SK-N-SH treated with all-trans-retinoic acid at 6 μM for 48 hours (cell line): ENCODE results near the gene COL26A1.

Source experiments
- ATAC-seq: fragments of 200-7000 bp; cut with Tn5 transposase; 3 replicates; pipeline ENCODE4 v1.9.1; 2020; ENCODE audit warnings: mild to moderate bottlenecking, moderate library complexity
- ARNTL ChIP-seq: fragments of 450-650 bp; formaldehyde crosslinking; IDR thresholded peaks from 2 replicates; pipeline ENCODE4 v1.5.0; 2020; ENCODE audit warnings: low read depth, mild to moderate bottlenecking, moderate library complexity, borderline replicate concordance
- BACH2 ChIP-seq: fragments of 250-450 bp; sonication (Bioruptor Pico); IDR thresholded peaks from 2 replicates; pipeline ENCODE4 v1.9.0; 2021; ENCODE audit warnings: mild to moderate bottlenecking, borderline replicate concordance
- CREB5 ChIP-seq: fragments of 250-450 bp; sonication (Bioruptor Pico); IDR thresholded peaks from 2 replicates; pipeline ENCODE4 v1.5.1; 2020; ENCODE audit warnings: low read depth, mild to moderate bottlenecking, moderate library complexity
- CSDC2 ChIP-seq: fragments of 250-450 bp; sonication (Bioruptor Pico); IDR thresholded peaks from 2 replicates; pipeline ENCODE4 v1.5.0; 2020; ENCODE audit warnings: mild to moderate bottlenecking, moderate library complexity
- CSRNP3 ChIP-seq: fragments of 250-450 bp; sonication (Bioruptor Pico); IDR thresholded peaks from 2 replicates; pipeline ENCODE4 v1.5.1; 2021; ENCODE audit warnings: mild to moderate bottlenecking, moderate library complexity
- ESRRG ChIP-seq: fragments of 250-450 bp; sonication (Bioruptor Pico); IDR thresholded peaks from 2 replicates; pipeline ENCODE4 v1.6.1; 2021; ENCODE audit warnings: mild to moderate bottlenecking
- GLIS3 ChIP-seq: fragments of 250-450 bp; sonication (Bioruptor Pico); IDR thresholded peaks from 2 replicates; pipeline ENCODE4 v1.5.0; 2020; ENCODE audit warnings: mild to moderate bottlenecking, moderate library complexity
- ISL1 ChIP-seq: fragments of 250-450 bp; sonication (Bioruptor Pico); IDR thresholded peaks from 2 replicates; pipeline ENCODE4 v2.1.2; 2022; ENCODE audit warnings: mild to moderate bottlenecking, moderate library complexity
- OSR1 ChIP-seq: fragments of 250-450 bp; sonication (Bioruptor Pico); IDR thresholded peaks from 2 replicates; pipeline ENCODE4 v1.8.0; 2022; ENCODE audit warnings: moderate library complexity, mild to moderate bottlenecking, inconsistent platforms
- PATZ1 ChIP-seq: fragments of 250-450 bp; sonication (Bioruptor Pico); IDR thresholded peaks from 2 replicates; pipeline ENCODE4 v1.8.0; 2020; ENCODE audit warnings: mild to moderate bottlenecking, moderate library complexity, borderline replicate concordance
- PPARA ChIP-seq: fragments of 250-450 bp; sonication (Bioruptor Pico); IDR thresholded peaks from 2 replicates; pipeline ENCODE4 v1.5.0; 2020; ENCODE audit warnings: mild to moderate bottlenecking, borderline replicate concordance
- RARB ChIP-seq: fragments of 250-450 bp; sonication (Bioruptor Pico); IDR thresholded peaks from 2 replicates; pipeline ENCODE4 v1.8.0; 2021; ENCODE audit warnings: mild to moderate bottlenecking, moderate library complexity
- TCF4 ChIP-seq: fragments of 250-450 bp; sonication (Bioruptor Pico); IDR thresholded peaks from 2 replicates; pipeline ENCODE4 v1.8.0; 2021; ENCODE audit warnings: mild to moderate bottlenecking, moderate library complexity, borderline replicate concordance
- TOX ChIP-seq: fragments of 250-450 bp; sonication (Bioruptor Pico); IDR thresholded peaks from 2 replicates; pipeline ENCODE4 v1.8.0; 2021; ENCODE audit warnings: mild to moderate bottlenecking, moderate library complexity, borderline replicate concordance
- ZC3H10 ChIP-seq: fragments of 250-450 bp; sonication (Bioruptor Pico); IDR thresholded peaks from 2 replicates; pipeline ENCODE4 v1.5.1; 2021; ENCODE audit warnings: mild to moderate bottlenecking, moderate library complexity
- ZFP30 ChIP-seq: fragments of 450-650 bp; formaldehyde crosslinking; IDR thresholded peaks from 2 replicates; pipeline ENCODE4 v1.5.0; 2022; ENCODE audit warnings: mild to moderate bottlenecking, moderate library complexity
- ZNF565 ChIP-seq: fragments of 450-650 bp; formaldehyde crosslinking; conservative IDR thresholded peaks from 2 replicates; pipeline ENCODE4 v1.5.0; 2020; ENCODE audit warnings: low read depth, mild to moderate bottlenecking, moderate library complexity
- ZNF70 ChIP-seq: fragments of 450-650 bp; formaldehyde crosslinking; IDR thresholded peaks from 2 replicates; pipeline ENCODE4 v1.5.0; 2020; ENCODE audit warnings: mild to moderate bottlenecking, moderate library complexity
- TF ChIP-seq, protein P1 (sequence below): fragments of 250-450 bp; sonication (Bioruptor Pico); IDR thresholded peaks from 2 replicates; pipeline ENCODE4 v1.5.0; 2020; ENCODE audit warnings: mild to moderate bottlenecking, moderate library complexity
- TF ChIP-seq, protein P2 (sequence below): fragments of 250-450 bp; sonication (Bioruptor Pico); IDR thresholded peaks from 2 replicates; pipeline ENCODE4 v1.8.0; 2021; ENCODE audit warnings: low read depth, mild to moderate bottlenecking, moderate library complexity, borderline replicate concordance

COL26A1 gene

DNA sequence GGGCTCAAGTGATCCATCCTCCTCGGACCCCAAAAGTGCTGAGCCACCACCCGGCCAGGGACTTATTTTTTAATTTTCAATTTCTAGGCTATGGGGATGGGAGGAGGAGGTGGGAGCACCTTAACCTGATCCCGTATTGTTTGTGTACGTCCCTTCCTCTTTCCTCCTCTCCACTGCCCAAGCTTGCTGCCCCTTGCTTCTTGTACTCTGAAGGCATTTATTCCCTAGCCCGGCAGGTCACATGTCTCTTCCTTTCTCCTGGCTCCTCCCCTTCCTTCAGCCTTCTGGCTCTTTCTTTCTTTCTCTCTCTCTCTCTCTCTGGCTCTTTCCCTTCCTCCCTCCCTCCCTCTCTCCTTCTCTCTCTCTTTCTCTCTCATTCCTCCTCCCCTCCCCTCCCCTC, 56.0 kb downstream of the COL26A1 start:
- no peak for ATAC-seq
- TF ChIP-seq PATZ1 (CRISPR knock-in tag) (no peak), ARNTL (no peak), RARB (CRISPR knock-in tag) (no peak), CSDC2 (CRISPR knock-in tag) (no peak), ISL1 (no peak), ZC3H10 (CRISPR knock-in tag) (no peak), ZNF565 (CRISPR knock-in tag) (no peak), ZNF70 (CRISPR knock-in tag) (no peak), TOX (CRISPR knock-in tag) (no peak)
- TF ChIP-seq, protein P1, sequence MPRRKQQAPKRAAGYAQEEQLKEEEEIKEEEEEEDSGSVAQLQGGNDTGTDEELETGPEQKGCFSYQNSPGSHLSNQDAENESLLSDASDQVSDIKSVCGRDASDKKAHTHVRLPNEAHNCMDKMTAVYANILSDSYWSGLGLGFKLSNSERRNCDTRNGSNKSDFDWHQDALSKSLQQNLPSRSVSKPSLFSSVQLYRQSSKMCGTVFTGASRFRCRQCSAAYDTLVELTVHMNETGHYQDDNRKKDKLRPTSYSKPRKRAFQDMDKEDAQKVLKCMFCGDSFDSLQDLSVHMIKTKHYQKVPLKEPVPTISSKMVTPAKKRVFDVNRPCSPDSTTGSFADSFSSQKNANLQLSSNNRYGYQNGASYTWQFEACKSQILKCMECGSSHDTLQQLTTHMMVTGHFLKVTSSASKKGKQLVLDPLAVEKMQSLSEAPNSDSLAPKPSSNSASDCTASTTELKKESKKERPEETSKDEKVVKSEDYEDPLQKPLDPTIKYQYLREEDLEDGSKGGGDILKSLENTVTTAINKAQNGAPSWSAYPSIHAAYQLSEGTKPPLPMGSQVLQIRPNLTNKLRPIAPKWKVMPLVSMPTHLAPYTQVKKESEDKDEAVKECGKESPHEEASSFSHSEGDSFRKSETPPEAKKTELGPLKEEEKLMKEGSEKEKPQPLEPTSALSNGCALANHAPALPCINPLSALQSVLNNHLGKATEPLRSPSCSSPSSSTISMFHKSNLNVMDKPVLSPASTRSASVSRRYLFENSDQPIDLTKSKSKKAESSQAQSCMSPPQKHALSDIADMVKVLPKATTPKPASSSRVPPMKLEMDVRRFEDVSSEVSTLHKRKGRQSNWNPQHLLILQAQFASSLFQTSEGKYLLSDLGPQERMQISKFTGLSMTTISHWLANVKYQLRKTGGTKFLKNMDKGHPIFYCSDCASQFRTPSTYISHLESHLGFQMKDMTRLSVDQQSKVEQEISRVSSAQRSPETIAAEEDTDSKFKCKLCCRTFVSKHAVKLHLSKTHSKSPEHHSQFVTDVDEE (CRISPR knock-in tag): no peak

GRCh38 chr7:101419831-101420230, 57.2 kb downstream of the COL26A1 start:
- TF ChIP-seq CSRNP3 (CRISPR knock-in tag) (no peak), ZNF70 (CRISPR knock-in tag) (no peak), TCF4 (CRISPR knock-in tag) (no peak), ZNF565 (CRISPR knock-in tag) (no peak), PPARA (CRISPR knock-in tag) (no peak), ESRRG (CRISPR knock-in tag) (no peak), ISL1 (no peak), CSDC2 (CRISPR knock-in tag) (no peak), ZFP30 (CRISPR knock-in tag) (no peak), CREB5 (CRISPR knock-in tag) (no peak), RARB (CRISPR knock-in tag) (no peak), BACH2 (CRISPR knock-in tag) (no peak), GLIS3 (CRISPR knock-in tag) (no peak), ARNTL (no peak), PATZ1 (CRISPR knock-in tag) (no peak), ZC3H10 (CRISPR knock-in tag) (no peak)
- no peak; the same call in 2 of the 3 replicates for ATAC-seq

DNA sequence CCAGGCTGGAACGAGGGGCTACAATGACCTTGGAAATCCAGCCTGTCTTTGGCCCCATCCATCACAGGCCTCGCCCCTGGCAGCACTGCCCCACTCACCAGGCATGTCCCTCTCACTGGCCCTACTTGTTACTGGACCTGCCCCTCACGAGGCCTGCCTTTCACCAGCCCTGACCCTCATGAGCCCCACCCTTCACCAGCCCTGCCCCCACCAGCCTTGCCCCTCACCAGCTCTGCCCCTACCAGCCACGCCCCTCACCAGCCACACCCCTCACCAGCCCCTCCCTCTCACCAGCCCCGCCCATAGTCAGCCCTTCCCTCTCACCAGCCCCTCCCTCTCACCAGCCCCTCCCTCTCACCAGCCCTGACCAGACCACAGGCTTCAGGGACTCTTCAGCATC, 57.8 kb downstream of the COL26A1 start:
- TF ChIP-seq OSR1 (CRISPR knock-in tag): no peak
- TF ChIP-seq, protein P2, sequence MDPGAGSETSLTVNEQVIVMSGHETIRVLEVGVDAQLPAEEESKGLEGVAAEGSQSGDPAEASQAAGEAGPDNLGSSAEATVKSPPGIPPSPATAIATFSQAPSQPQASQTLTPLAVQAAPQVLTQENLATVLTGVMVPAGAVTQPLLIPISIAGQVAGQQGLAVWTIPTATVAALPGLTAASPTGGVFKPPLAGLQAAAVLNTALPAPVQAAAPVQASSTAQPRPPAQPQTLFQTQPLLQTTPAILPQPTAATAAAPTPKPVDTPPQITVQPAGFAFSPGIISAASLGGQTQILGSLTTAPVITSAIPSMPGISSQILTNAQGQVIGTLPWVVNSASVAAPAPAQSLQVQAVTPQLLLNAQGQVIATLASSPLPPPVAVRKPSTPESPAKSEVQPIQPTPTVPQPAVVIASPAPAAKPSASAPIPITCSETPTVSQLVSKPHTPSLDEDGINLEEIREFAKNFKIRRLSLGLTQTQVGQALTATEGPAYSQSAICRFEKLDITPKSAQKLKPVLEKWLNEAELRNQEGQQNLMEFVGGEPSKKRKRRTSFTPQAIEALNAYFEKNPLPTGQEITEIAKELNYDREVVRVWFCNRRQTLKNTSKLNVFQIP (CRISPR knock-in tag): no peak
- ATAC-seq: peak; percentile 57
